ENCODE results near the gene VILL. TPM values are rescaled to one million over a fixed set of nuclear protein-coding genes. Genes with fewer than 3 reads are reported as not detected.

Gene VILL
- total and polyA plus RNA-seq, 2 of the 8 experiments (the other 6 are each of a cell fraction or from before 2014, with no cell fraction given), result 4.1 to 4.2 TPM

DNA sequence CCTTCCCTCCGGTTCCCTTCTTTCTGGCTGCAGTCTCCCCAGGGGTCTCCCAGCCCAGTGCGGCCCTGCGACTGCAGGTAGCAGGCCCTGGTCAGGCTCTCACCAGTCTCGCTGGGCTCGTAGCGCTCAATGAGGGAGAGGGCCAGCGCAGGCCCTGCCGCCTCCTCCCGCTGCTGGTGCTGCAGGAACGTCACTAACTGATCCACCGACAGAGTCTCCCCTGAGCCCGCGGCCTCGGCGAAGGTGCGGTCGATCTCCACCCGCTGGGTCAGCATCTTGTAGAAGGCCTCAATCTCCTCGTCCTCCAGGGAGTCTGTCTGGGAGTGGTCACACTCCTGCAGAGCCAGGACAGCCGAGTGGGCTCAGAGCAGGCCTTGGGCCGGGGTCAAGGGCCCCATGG is 20.5 kb downstream of the VILL start (continued):
- no peak for TF ChIP-seq HDAC6 (IDR thresholded peaks at IDR 0.05; ENCODE audit: low read depth, low read length)
- no peak for TF ChIP-seq CTCF (IDR thresholded peaks at IDR 0.05; ENCODE audit: control extremely low read depth in 1 of 3, insufficient read depth in 1 of 3, low read depth in 1 of 3, low read length in 3 of 3)
- no peak for TF ChIP-seq YY1 (IDR thresholded peaks at IDR 0.05; ENCODE audit: low read depth, low read length)
- no peak for TF ChIP-seq SRF (IDR thresholded peaks at IDR 0.05; ENCODE audit: low read depth, low read length)
